Fibroblast of pulmonary artery (primary cell): ENCODE results near the gene ZFP92.
"Not testable (repeated sequence)": the region's sequence is repeated elsewhere in the genome, so short reads cannot be mapped to it uniquely, and the experiment has no call there.

Experiments
- DNase-seq: peaks from one replicate; pipeline ENCODE4 v3.0.0-alpha.2; 2010; ENCODE audit warnings: low read depth
- H3K4me3 ChIP-seq: replicated peaks from 2 replicates; pipeline ENCODE4 v1.5.1; 2011; ENCODE audit warnings: low read depth, mild to moderate bottlenecking, control low read depth, low read length, moderate library complexity
- CTCF ChIP-seq: IDR thresholded peaks from 2 replicates; pipeline ENCODE4 v1.5.1; 2011; ENCODE audit warnings: mild to moderate bottlenecking, control low read depth, low read length, inconsistent platforms; ENCODE audit errors: missing control alignments

The ZFP92 gene

GRCh38 chrX:153396320-153397195 is 14.7 kb upstream of the ZFP92 start:
- no peak overlapping the region for H3K4me3 ChIP-seq
- DNase-seq, result no peak
- no peak for TF ChIP-seq CTCF

GRCh38 chrX:153397256-153397960 is 13.9 kb upstream of the ZFP92 start:
- no peak overlapping the region for H3K4me3 ChIP-seq
- no peak for DNase-seq
- TF ChIP-seq CTCF, result no peak

- no peak for DNase-seq
- H3K4me3 ChIP-seq, result no peak overlapping the region
- no peak for TF ChIP-seq CTCF
These were observed 12.9 kb upstream of the ZFP92 start for GRCh38 chrX:153398275-153398960.

- peak; percentile 58 for TF ChIP-seq CTCF
- peak; percentile 18 for DNase-seq
These were observed 10.8 kb upstream of the ZFP92 start for GRCh38 chrX:153400146-153401132.

GRCh38 chrX:153401133-153401764 is 10.0 kb upstream of the ZFP92 start, which contains the start of gene PNMA6E:
TSS of gene PNMA6E (minus strand) at chrX:153401350. CDS start at chrX:153398849, 2,501 bp downstream.
- no peak for TF ChIP-seq CTCF
- DNase-seq, result no peak
- no peak within 1 kb of the TSS for H3K4me3 ChIP-seq

More at GRCh38 chrX:153400146-153401132, 10.8 kb upstream of the ZFP92 start:
- H3K4me3 ChIP-seq, result no peak overlapping the region

GRCh38 chrX:153404333-153404732 is 6.9 kb upstream of the ZFP92 start:
- not testable (repeated sequence) for H3K4me3 ChIP-seq, DNase-seq
